Kidney tubule cell (primary cell): ENCODE data around the gene NIPSNAP3A.

ENCODE experiments used
- DNase-seq: peaks from one replicate; pipeline ENCODE4 v3.0.0-alpha.2; 2018; ENCODE audit warnings: low spot score

Gene NIPSNAP3A

GRCh38 chr9:104808035-104808614, 60.6 kb downstream of the NIPSNAP3A start:
- peak; percentile 43 for DNase-seq
